Duodenal mucosa (tissue), 2 donors: ENCODE measurements around the gene RIPOR3.
A peak's percentile ranks its signal among the peaks of the same experiment; 100 is the strongest.
"Not testable (repeated sequence)": the region's sequence is repeated elsewhere in the genome, so short reads cannot be mapped to it uniquely, and the experiment has no call there.

Experiments
- H3K27ac ChIP-seq: one replicate; pipeline ENCODE4 v1.7.0; 2013; ENCODE audit warnings: low read depth, low read length
- H3K27me3 ChIP-seq, 2 donors: one replicate each; pipeline ENCODE4 v1.7.0; 2013; ENCODE audit warnings: low read length in 2 of 2, control low read depth in 1 of 2; ENCODE audit not compliant: insufficient read depth in 2 of 2, control insufficient read depth in 1 of 2
- H3K36me3 ChIP-seq, 2 donors: one replicate each; pipeline ENCODE4 v1.7.0; 2013; ENCODE audit warnings: low read length in 2 of 2, control low read depth in 1 of 2; ENCODE audit not compliant: insufficient read depth in 2 of 2, control insufficient read depth in 1 of 2
- H3K4me1 ChIP-seq, 2 donors: one replicate each; pipeline ENCODE4 v1.7.0; 2013; ENCODE audit warnings: low read length in 2 of 2, control low read depth in 1 of 2; ENCODE audit not compliant: insufficient read depth in 2 of 2, control insufficient read depth in 1 of 2
- H3K4me3 ChIP-seq, 2 donors: one replicate each; pipeline ENCODE4 v1.7.0; 2013; ENCODE audit warnings: low read length in 2 of 2, low read depth in 1 of 2
- H3K9ac ChIP-seq, 2 donors: one replicate each; pipeline ENCODE4 v1.7.0; 2013; ENCODE audit warnings: low read length in 2 of 2, low read depth in 1 of 2
- H3K9me3 ChIP-seq, 2 donors: one replicate each; pipeline ENCODE4 v1.7.0; 2013; ENCODE audit warnings: low read length in 2 of 2, control low read depth in 1 of 2; ENCODE audit not compliant: control insufficient read depth in 1 of 2

The RIPOR3 gene

GRCh38 chr20:50680105-50680960 is 11.0 kb downstream of the RIPOR3 start:
- Histone ChIP-seq H3K9me3 (no peaks in the 10 kb centered on the region), H3K4me1 (peaks cover 22 to 32% of the 10 kb centered on the region in 2 donors), H3K9ac (no peak overlapping the region), H3K27me3 (no peaks in the 10 kb centered on the region), H3K27ac (peak overlapping the region; percentile 61), H3K4me3 (no peak overlapping the region), H3K36me3 (no peaks in the 10 kb centered on the region)

- Histone ChIP-seq H3K27me3 (no peaks in the 10 kb centered on the region), H3K4me3 (no peak overlapping the region), H3K27ac (peak overlapping the region; percentile 23), H3K36me3 (no peaks in the 10 kb centered on the region), H3K4me1 (peaks cover 23 to 36% of the 10 kb centered on the region in 2 donors), H3K9ac (no peak overlapping the region), H3K9me3 (no peaks in the 10 kb centered on the region)
Measured at GRCh38 chr20:50679753-50680104, 11.6 kb downstream of the RIPOR3 start.

GRCh38 chr20:50678169-50678898 is 13.0 kb downstream of the RIPOR3 start:
- Histone ChIP-seq H3K4me1 (peaks cover 26 to 36% of the 10 kb centered on the region in 2 donors), H3K4me3 (no peak overlapping the region), H3K9ac (no peak overlapping the region), H3K36me3 (no peaks in the 10 kb centered on the region), H3K9me3 (no peaks in the 10 kb centered on the region), H3K27ac (no peak overlapping the region), H3K27me3 (no peaks in the 10 kb centered on the region)

GRCh38 chr20:50676858-50677257 is 14.5 kb downstream of the RIPOR3 start:
- H3K27ac ChIP-seq = no peak overlapping the region
- no peak overlapping the region for H3K9ac ChIP-seq
- peaks cover 26 to 34% of the 10 kb centered on the region in 2 donors for H3K4me1 ChIP-seq
- no peaks in the 10 kb centered on the region for H3K36me3 ChIP-seq
- no peaks in the 10 kb centered on the region for H3K9me3 ChIP-seq
- H3K27me3 ChIP-seq = no peaks in the 10 kb centered on the region
- no peak overlapping the region for H3K4me3 ChIP-seq

GRCh38 chr20:50676377-50676731 is 15.0 kb downstream of the RIPOR3 start:
- H3K9ac ChIP-seq, H3K36me3 ChIP-seq, H3K9me3 ChIP-seq, H3K27me3 ChIP-seq, H3K4me3 ChIP-seq, H3K27ac ChIP-seq: not testable (repeated sequence)
- H3K4me1 ChIP-seq = peaks cover 26 to 29% of the 10 kb centered on the region in 2 donors

- no peaks in the 10 kb centered on the region for H3K36me3 ChIP-seq
- H3K4me3 ChIP-seq = no peak overlapping the region
- H3K9me3 ChIP-seq = no peaks in the 10 kb centered on the region
- H3K27ac ChIP-seq = no peak overlapping the region
- no peaks in the 10 kb centered on the region for H3K27me3 ChIP-seq
- H3K4me1 ChIP-seq = peaks cover 25 to 27% of the 10 kb centered on the region in 2 donors
- H3K9ac ChIP-seq = no peak overlapping the region
Measured at GRCh38 chr20:50675671-50676376, 15.5 kb downstream of the RIPOR3 start.

GRCh38 chr20:50674138-50674825 is 17.1 kb downstream of the RIPOR3 start:
- Histone ChIP-seq H3K9ac (no peak overlapping the region), H3K9me3 (no peaks in the 10 kb centered on the region), H3K36me3 (no peaks in the 10 kb centered on the region), H3K27me3 (no peaks in the 10 kb centered on the region), H3K4me1 (peaks cover 12 to 14% of the 10 kb centered on the region in 2 donors), H3K27ac (no peak overlapping the region), H3K4me3 (no peak overlapping the region)

- no peaks in the 10 kb centered on the region for H3K36me3 ChIP-seq
- no peak overlapping the region for H3K27ac ChIP-seq
- H3K9me3 ChIP-seq = no peaks in the 10 kb centered on the region
- H3K4me3 ChIP-seq = no peak overlapping the region
- H3K27me3 ChIP-seq = no peaks in the 10 kb centered on the region
- no peak overlapping the region for H3K9ac ChIP-seq
- H3K4me1 ChIP-seq = peaks cover 10 to 12% of the 10 kb centered on the region in 2 donors
Measured at GRCh38 chr20:50673466-50674137, 17.7 kb downstream of the RIPOR3 start.

- Histone ChIP-seq H3K4me1 (peaks cover 8% of the 10 kb centered on the region in 2 donors), H3K9ac (no peak overlapping the region), H3K9me3 (no peaks in the 10 kb centered on the region), H3K27me3 (no peaks in the 10 kb centered on the region), H3K4me3 (no peak overlapping the region), H3K36me3 (no peaks in the 10 kb centered on the region), H3K27ac (no peak overlapping the region)
Measured at GRCh38 chr20:50673146-50673465, 18.2 kb downstream of the RIPOR3 start.
